ENCODE data around the gene PANX2. TPM values are rescaled to one million over a fixed set of nuclear protein-coding genes. Genes with fewer than 3 reads are reported as not detected.

Gene PANX2
- total RNA-seq (1 to 10 TPM in 1 of 4 donors, under 1 TPM in 2, not detected in 1; 0.27 to 3.0 (median 0.36) TPM), polyA plus RNA-seq (under 1 TPM in 2 of 3 donors, not detected in 1; 0.17 to 0.60 TPM)

GRCh38 chr22:50170453-50171318, at the start of gene PANX2:
Gene PANX2 (plus strand): TSS chr22:50170731. CDS start chr22:50170731, 0 bp downstream.
- TF ChIP-seq POLR2AphosphoS5 (IDR thresholded peaks at IDR 0.05) (no peak), EP300 (IDR thresholded peaks at IDR 0.05) (no peak), POLR2A (IDR thresholded peaks at IDR 0.05) (no peak)
- TF ChIP-seq, protein P1, sequence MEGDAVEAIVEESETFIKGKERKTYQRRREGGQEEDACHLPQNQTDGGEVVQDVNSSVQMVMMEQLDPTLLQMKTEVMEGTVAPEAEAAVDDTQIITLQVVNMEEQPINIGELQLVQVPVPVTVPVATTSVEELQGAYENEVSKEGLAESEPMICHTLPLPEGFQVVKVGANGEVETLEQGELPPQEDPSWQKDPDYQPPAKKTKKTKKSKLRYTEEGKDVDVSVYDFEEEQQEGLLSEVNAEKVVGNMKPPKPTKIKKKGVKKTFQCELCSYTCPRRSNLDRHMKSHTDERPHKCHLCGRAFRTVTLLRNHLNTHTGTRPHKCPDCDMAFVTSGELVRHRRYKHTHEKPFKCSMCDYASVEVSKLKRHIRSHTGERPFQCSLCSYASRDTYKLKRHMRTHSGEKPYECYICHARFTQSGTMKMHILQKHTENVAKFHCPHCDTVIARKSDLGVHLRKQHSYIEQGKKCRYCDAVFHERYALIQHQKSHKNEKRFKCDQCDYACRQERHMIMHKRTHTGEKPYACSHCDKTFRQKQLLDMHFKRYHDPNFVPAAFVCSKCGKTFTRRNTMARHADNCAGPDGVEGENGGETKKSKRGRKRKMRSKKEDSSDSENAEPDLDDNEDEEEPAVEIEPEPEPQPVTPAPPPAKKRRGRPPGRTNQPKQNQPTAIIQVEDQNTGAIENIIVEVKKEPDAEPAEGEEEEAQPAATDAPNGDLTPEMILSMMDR (IDR thresholded peaks at IDR 0.05): no peak
- no peaks in the 10 kb centered on the region for H3K36me3 ChIP-seq
- no peak within 1 kb of the TSS for H3K27ac ChIP-seq
- H3K4me1 ChIP-seq: peaks cover 0 to 16% (median 14%) of the 10 kb centered on the region in 4 donors
- peaks cover 17 to 52% (median 33%) of the 10 kb centered on the region in 3 donors for H3K27me3 ChIP-seq
- 5 to 14% methylated on average over 105 of the region's 105 CpGs for WGBS, 2 donors
- intact Hi-C loops (cut with DNase I): no loop called here
- peak within 1 kb of the TSS in 3 of 4 donors; percentile 44 to 56 (median 53) for H3K4me3 ChIP-seq
- no peak for DNase-seq
- no peaks in the 10 kb centered on the region for H3K9me3 ChIP-seq

GRCh38 chr22:50121202-50121740, 49.3 kb upstream of the PANX2 start:
- H3K36me3 ChIP-seq: peaks cover 0 to 6% (median 0%) of the 10 kb centered on the region in 4 donors
- no peak overlapping the region for H3K27ac ChIP-seq
- peaks cover 0 to 4% (median 2%) of the 10 kb centered on the region in 4 donors for H3K9me3 ChIP-seq
- intact Hi-C loops (cut with DNase I): no loop called here
- whole genome bisulfite sequencing, 2 donors: 79 to 85% methylated on average over 11 of the region's 11 CpGs
- peaks cover 0 to 22% (median 13%) of the 10 kb centered on the region in 4 donors for H3K4me1 ChIP-seq
- no peak overlapping the region for H3K4me3 ChIP-seq
- no peaks in the 10 kb centered on the region for H3K27me3 ChIP-seq
- peak; percentile 45 for DNase-seq
- no peak for TF ChIP-seq POLR2AphosphoS5 (IDR thresholded peaks at IDR 0.05)
- TF ChIP-seq EP300 (IDR thresholded peaks at IDR 0.05): no peak
- no peak for TF ChIP-seq POLR2A (IDR thresholded peaks at IDR 0.05)
- TF ChIP-seq, protein P1 (IDR thresholded peaks at IDR 0.05): no peak

- Histone ChIP-seq H3K4me1 (peaks cover 0 to 22% (median 13%) of the 10 kb centered on the region in 4 donors), H3K27me3 (no peaks in the 10 kb centered on the region), H3K9me3 (peaks cover 0 to 4% (median 2%) of the 10 kb centered on the region in 4 donors), H3K4me3 (no peak overlapping the region), H3K36me3 (peaks cover 0 to 19% (median 0%) of the 10 kb centered on the region in 4 donors), H3K27ac (no peak overlapping the region)
- intact Hi-C loops (cut with DNase I): no loop called here
- DNase-seq: peak; percentile 13
- no peak for TF ChIP-seq POLR2A (IDR thresholded peaks at IDR 0.05)
- TF ChIP-seq, protein P1 (IDR thresholded peaks at IDR 0.05): no peak
- no peak for TF ChIP-seq POLR2AphosphoS5 (IDR thresholded peaks at IDR 0.05)
- TF ChIP-seq EP300 (IDR thresholded peaks at IDR 0.05): no peak
- 84 to 86% methylated on average over 4 of the region's 4 CpGs for WGBS, 2 donors
These were observed 47.4 kb upstream of the PANX2 start for GRCh38 chr22:50123119-50123518.

- DNase-seq: peak; percentile 17
- no peak overlapping the region for H3K27ac ChIP-seq
- H3K36me3 ChIP-seq: peaks cover 0 to 26% (median 0%) of the 10 kb centered on the region in 4 donors
- H3K9me3 ChIP-seq: peaks cover 0 to 4% (median 2%) of the 10 kb centered on the region in 4 donors
- intact Hi-C loops (cut with DNase I): no loop called here
- no peak overlapping the region for H3K4me3 ChIP-seq
- 81 to 85% methylated on average over 9 of the region's 9 CpGs for WGBS, 2 donors
- H3K27me3 ChIP-seq: no peaks in the 10 kb centered on the region
- no peak for TF ChIP-seq EP300 (IDR thresholded peaks at IDR 0.05)
- TF ChIP-seq POLR2A (IDR thresholded peaks at IDR 0.05): no peak
- TF ChIP-seq, protein P1 (IDR thresholded peaks at IDR 0.05): no peak
- no peak for TF ChIP-seq POLR2AphosphoS5 (IDR thresholded peaks at IDR 0.05)
- H3K4me1 ChIP-seq: peaks cover 0 to 4% (median 0%) of the 10 kb centered on the region in 4 donors
These were observed 45.5 kb upstream of the PANX2 start for GRCh38 chr22:50125029-50125428.

Measured in sigmoid colon (tissue), 7 donors.